ENCODE results near the gene UCK2.
A peak's percentile ranks its signal among the peaks of the same experiment; 100 is the strongest.

Gene UCK2

GRCh38 chr1:165865633-165866340, 38.4 kb downstream of the UCK2 start:
- no peak overlapping the region for H3K27ac ChIP-seq
- TF ChIP-seq CTCF (conservative IDR thresholded peaks at IDR 0.05), result no peak

GRCh38 chr1:165869343-165869742, 41.9 kb downstream of the UCK2 start:
- H3K27ac ChIP-seq, result no peak overlapping the region
- TF ChIP-seq CTCF (conservative IDR thresholded peaks at IDR 0.05), result no peak

GRCh38 chr1:165871311-165872067, 44.1 kb downstream of the UCK2 start:
- TF ChIP-seq CTCF (conservative IDR thresholded peaks at IDR 0.05), result 0 out of 2 replicates have a peak, but pooled peaks have one; percentile 22
- H3K27ac ChIP-seq, result no peak overlapping the region

- H3K27ac ChIP-seq, result peak overlapping the region; percentile 85; the same call in 1 of the 2 replicates
- no peak for TF ChIP-seq CTCF (conservative IDR thresholded peaks at IDR 0.05)
Measured at GRCh38 chr1:165873481-165873880, 46.1 kb downstream of the UCK2 start.

GRCh38 chr1:165874643-165875042, 47.2 kb downstream of the UCK2 start:
- H3K27ac ChIP-seq, result peak overlapping the region; percentile 85
- TF ChIP-seq CTCF (conservative IDR thresholded peaks at IDR 0.05), result no peak

GRCh38 chr1:165875171-165875570, 47.8 kb downstream of the UCK2 start:
- no peak for TF ChIP-seq CTCF (conservative IDR thresholded peaks at IDR 0.05)

GRCh38 chr1:165875604-165876003, 48.2 kb downstream of the UCK2 start:
- peak overlapping the region; percentile 85 for H3K27ac ChIP-seq
- TF ChIP-seq CTCF (conservative IDR thresholded peaks at IDR 0.05), result no peak

More at GRCh38 chr1:165875171-165875570, 47.8 kb downstream of the UCK2 start:
- peak overlapping the region; percentile 85 for H3K27ac ChIP-seq
